Brain microvascular endothelial cell (primary cell): ENCODE measurements around the gene LAMA5.

Source experiments
- DNase-seq: peaks from one replicate; pipeline ENCODE4 v3.0.0-alpha.2; 2020
- H3K27ac ChIP-seq: fragments of 250-450 bp; sonication (Bioruptor Pico); 2 replicates; pipeline ENCODE4 v1.5.1; 2020; ENCODE audit warnings: mild to moderate bottlenecking, moderate library complexity
- H3K27me3 ChIP-seq: fragments of 250-450 bp; sonication (Bioruptor Pico); replicated peaks from 2 replicates; pipeline ENCODE4 v1.5.1; 2020; ENCODE audit warnings: mild to moderate bottlenecking
- H3K36me3 ChIP-seq: fragments of 250-450 bp; sonication (Bioruptor Pico); replicated peaks from 2 replicates; pipeline ENCODE4 v1.5.1; 2020; ENCODE audit warnings: mild to moderate bottlenecking
- H3K4me3 ChIP-seq: 2 replicates; pipeline ENCODE4 v1.5.1; 2011; ENCODE audit warnings: low read depth, mild to moderate bottlenecking, control low read depth, low read length, moderate library complexity
- CTCF ChIP-seq: IDR thresholded peaks from 2 replicates; pipeline ENCODE4 v1.5.1; 2011; ENCODE audit warnings: low read depth, mild to moderate bottlenecking, moderate library complexity, low read length, control low read depth, inconsistent platforms; ENCODE audit errors: missing control alignments
- in situ Hi-C: cut with HindIII; loops from 2 replicates; pipeline ENCODE4 v1.10.0; 2017; ENCODE audit warnings: low sequenced_read_pairs, low pct_ligation_motif_present

LAMA5 gene

GRCh38 chr20:62321521-62321948, 45.6 kb downstream of the LAMA5 start:
- peaks cover 52% of the 10 kb centered on the region for H3K36me3 ChIP-seq
- in situ Hi-C loops = no loop called here
- DNase-seq = no peak

DNA sequence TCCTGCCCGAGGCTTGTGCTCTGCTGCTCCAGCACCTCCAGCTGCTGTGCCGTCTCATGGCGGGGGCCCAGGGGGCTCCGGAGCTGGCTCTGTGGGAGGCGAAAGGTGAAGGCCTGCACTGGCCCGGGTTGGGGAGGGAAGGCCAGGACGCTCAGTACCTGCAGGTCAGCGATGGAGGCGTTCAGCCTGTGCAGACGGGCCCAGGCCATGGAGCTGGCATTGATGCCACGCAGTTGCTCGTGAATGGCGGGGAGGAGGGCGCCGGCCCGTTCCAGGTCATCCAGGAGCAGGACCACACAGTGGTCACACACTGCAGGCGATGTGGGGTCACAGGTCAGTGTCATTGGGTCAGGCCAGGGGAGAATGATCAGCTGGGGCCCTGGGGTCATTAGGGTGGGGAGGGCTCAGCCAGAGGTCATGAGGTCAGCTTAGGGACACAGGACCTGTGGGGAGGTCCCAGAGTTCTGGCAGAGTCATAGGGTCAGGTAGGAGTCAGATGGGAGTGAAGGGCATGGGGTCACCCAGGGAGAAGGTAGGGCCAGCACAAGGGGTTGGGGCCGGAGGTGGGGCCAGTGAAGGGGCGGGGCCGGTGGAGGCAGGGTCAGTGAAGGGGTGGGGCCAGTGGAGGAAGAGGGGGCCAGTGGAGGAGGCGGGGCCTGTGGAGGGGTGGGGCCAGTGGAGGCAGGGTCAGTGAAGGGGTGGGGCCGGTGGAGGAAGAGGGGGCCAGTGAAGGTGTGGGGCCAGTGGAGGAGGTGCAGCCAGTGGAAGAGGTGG, 46.3 kb downstream of the LAMA5 start:
- in situ Hi-C loops = no loop called here
- DNase-seq = no peak
- Histone ChIP-seq H3K4me3 (no peak overlapping the region), H3K27ac (no peak overlapping the region), H3K27me3 (no peaks in the 10 kb centered on the region), H3K36me3 (peaks cover 56% of the 10 kb centered on the region)
- no peak for TF ChIP-seq CTCF

More at GRCh38 chr20:62321521-62321948, 45.6 kb downstream of the LAMA5 start:
- Histone ChIP-seq H3K4me3 (no peak overlapping the region), H3K27me3 (no peaks in the 10 kb centered on the region), H3K27ac (no peak overlapping the region)
- no peak for TF ChIP-seq CTCF

GRCh38 chr20:62319346-62319909, 47.7 kb downstream of the LAMA5 start:
- no peak for DNase-seq
- H3K27ac ChIP-seq = no peak overlapping the region
- peaks cover 62% of the 10 kb centered on the region for H3K36me3 ChIP-seq
- H3K4me3 ChIP-seq = no peak overlapping the region
- no peaks in the 10 kb centered on the region for H3K27me3 ChIP-seq
- in situ Hi-C loops = no loop called here
- no peak for TF ChIP-seq CTCF

GRCh38 chr20:62318400-62319345, 48.4 kb downstream of the LAMA5 start:
- in situ Hi-C loops = no loop called here
- H3K27ac ChIP-seq = no peak overlapping the region
- H3K36me3 ChIP-seq = peaks cover 61% of the 10 kb centered on the region
- no peak for TF ChIP-seq CTCF
- H3K4me3 ChIP-seq = no peak overlapping the region
- no peak for DNase-seq
- H3K27me3 ChIP-seq = no peaks in the 10 kb centered on the region

DNA sequence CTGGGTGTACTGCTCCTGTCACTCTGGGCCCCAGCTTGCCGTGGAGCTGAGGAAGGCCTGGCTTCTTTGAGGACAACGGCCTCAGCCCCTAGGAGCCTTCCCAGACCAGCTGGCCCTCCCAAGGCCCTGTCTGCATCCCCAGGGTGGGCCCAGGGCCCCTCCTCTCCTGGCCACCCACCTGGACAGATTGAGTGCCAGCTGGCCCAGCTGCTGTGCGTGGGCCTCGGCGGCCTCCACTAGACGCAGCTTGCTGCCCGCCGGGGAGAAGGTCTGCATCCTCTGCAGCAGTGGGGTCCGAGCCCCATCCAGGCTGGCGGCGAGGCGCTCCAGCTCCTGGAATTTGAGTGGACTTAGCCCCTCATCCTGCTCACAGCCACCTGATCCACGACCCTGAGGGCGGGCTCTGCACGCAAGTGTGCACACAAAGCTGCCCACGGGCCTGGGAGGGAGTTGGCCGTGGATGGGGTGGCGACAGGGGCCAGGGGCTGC, 49.9 kb downstream of the LAMA5 start:
- Histone ChIP-seq H3K4me3 (no peak overlapping the region), H3K36me3 (peaks cover 72% of the 10 kb centered on the region), H3K27me3 (no peaks in the 10 kb centered on the region), H3K27ac (no peak overlapping the region)
- DNase-seq = no peak
- no peak for TF ChIP-seq CTCF
- in situ Hi-C loops = no loop called here
